ENCODE measurements around the gene SYCN. TPM values are rescaled to one million over a fixed set of nuclear protein-coding genes. Genes with fewer than 3 reads are reported as not detected.
A peak's percentile ranks its signal among the peaks of the same experiment; 100 is the strongest.

Gene SYCN
- total RNA-seq, 6 experiments from 2014 or later, result not detected

DNA sequence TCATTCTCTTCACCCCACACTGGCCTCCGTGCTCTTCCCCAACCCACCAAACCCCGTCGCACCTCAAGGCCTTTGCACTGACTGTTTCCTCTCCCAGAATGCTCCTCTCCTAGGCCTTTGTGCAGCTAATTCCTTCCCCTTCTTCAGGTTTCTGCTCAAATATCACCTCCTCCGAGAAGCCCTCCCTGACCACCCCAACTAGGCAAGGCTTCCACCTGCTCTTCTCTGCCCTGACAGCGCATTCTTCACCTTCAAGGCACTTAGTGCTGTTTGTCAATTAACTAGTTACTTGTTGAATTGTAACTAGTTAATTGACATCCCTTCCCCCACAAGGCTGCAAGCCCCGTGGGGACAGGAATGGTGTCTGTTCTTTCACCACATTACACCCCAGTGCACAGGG is 15.1 kb downstream of the SYCN start:
- Mint-ChIP-seq H3K27ac (no peak overlapping the region), H3K4me3 (no peak overlapping the region), H3K27me3 (ENCODE audit: insufficient read depth) (peaks cover 10% of the 10 kb centered on the region), H3K4me1 (ENCODE audit: low read depth) (peaks cover 6% of the 10 kb centered on the region; the same call in 1 of the 2 replicates), H3K36me3 (ENCODE audit: low read depth) (no peaks in the 10 kb centered on the region), H3K9me3 (no peaks in the 10 kb centered on the region)
- DNase-seq, result no peak
- TF ChIP-seq, protein P1, sequence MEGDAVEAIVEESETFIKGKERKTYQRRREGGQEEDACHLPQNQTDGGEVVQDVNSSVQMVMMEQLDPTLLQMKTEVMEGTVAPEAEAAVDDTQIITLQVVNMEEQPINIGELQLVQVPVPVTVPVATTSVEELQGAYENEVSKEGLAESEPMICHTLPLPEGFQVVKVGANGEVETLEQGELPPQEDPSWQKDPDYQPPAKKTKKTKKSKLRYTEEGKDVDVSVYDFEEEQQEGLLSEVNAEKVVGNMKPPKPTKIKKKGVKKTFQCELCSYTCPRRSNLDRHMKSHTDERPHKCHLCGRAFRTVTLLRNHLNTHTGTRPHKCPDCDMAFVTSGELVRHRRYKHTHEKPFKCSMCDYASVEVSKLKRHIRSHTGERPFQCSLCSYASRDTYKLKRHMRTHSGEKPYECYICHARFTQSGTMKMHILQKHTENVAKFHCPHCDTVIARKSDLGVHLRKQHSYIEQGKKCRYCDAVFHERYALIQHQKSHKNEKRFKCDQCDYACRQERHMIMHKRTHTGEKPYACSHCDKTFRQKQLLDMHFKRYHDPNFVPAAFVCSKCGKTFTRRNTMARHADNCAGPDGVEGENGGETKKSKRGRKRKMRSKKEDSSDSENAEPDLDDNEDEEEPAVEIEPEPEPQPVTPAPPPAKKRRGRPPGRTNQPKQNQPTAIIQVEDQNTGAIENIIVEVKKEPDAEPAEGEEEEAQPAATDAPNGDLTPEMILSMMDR (IDR thresholded peaks at IDR 0.05), result no peak

GRCh38 chr19:39187552-39187943 is 16.5 kb downstream of the SYCN start:
- DNase-seq, result no peak

DNA sequence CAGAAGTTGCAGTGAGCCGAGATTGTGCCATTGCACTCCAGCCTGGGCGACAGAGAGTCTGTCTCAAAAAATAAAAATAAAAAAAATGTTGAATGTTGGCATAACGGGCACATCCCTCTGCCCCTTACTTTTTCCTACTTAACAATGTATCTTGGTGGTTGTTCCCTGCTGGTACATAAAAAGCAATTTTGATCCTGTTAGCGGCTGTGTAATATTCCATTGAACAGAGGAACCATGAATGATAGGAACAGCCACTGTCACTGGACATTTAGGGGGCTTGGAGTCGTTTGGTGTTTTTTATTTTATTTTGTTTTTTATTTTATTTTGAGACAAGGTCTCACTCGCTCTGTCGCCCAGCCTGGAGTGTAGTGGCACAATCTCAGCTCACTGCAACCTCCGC is 17.7 kb downstream of the SYCN start:
- Mint-ChIP-seq H3K27me3 (ENCODE audit: insufficient read depth) (peaks cover 10% of the 10 kb centered on the region), H3K4me1 (ENCODE audit: low read depth) (peaks cover 6% of the 10 kb centered on the region; the same call in 1 of the 2 replicates), H3K27ac (no peak overlapping the region), H3K9me3 (no peaks in the 10 kb centered on the region), H3K4me3 (no peak overlapping the region), H3K36me3 (ENCODE audit: low read depth) (no peaks in the 10 kb centered on the region)
- TF ChIP-seq, protein P1 (IDR thresholded peaks at IDR 0.05), result no peak
- DNase-seq, result no peak

More at GRCh38 chr19:39187552-39187943, 16.5 kb downstream of the SYCN start:
- Mint-ChIP-seq H3K27me3 (ENCODE audit: insufficient read depth) (peaks cover 10% of the 10 kb centered on the region), H3K4me1 (ENCODE audit: low read depth) (peaks cover 6% of the 10 kb centered on the region; the same call in 1 of the 2 replicates), H3K4me3 (no peak overlapping the region), H3K9me3 (no peaks in the 10 kb centered on the region), H3K27ac (no peak overlapping the region), H3K36me3 (ENCODE audit: low read depth) (no peaks in the 10 kb centered on the region)
- TF ChIP-seq, protein P1 (IDR thresholded peaks at IDR 0.05), result peak; percentile 66

DNA sequence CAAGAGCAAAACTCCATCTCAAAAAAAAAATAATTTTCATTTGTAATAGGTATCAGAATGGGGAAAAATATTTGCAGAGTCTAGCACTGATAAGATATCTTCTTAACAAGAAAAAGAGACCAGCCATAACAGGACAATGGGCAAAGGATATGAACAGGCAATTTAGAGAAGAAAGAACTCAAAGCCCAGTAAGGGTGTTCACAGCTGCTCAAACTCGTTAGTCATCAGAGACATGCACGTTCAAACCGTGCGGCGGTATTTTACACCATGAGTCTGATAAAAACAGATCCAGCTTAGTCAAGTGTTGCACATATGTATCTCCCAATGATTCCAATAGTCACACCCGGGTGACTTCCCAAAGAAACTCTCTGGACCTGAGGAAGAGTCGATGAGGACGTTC is 21.0 kb downstream of the SYCN start:
- Mint-ChIP-seq H3K9me3 (no peaks in the 10 kb centered on the region), H3K36me3 (ENCODE audit: low read depth) (no peaks in the 10 kb centered on the region), H3K27me3 (ENCODE audit: insufficient read depth) (peaks cover 3% of the 10 kb centered on the region), H3K27ac (no peak overlapping the region), H3K4me3 (no peak overlapping the region), H3K4me1 (ENCODE audit: low read depth) (peaks cover 6% of the 10 kb centered on the region; the same call in 1 of the 2 replicates)
- TF ChIP-seq, protein P1 (IDR thresholded peaks at IDR 0.05), result no peak
- DNase-seq, result no peak

DNA sequence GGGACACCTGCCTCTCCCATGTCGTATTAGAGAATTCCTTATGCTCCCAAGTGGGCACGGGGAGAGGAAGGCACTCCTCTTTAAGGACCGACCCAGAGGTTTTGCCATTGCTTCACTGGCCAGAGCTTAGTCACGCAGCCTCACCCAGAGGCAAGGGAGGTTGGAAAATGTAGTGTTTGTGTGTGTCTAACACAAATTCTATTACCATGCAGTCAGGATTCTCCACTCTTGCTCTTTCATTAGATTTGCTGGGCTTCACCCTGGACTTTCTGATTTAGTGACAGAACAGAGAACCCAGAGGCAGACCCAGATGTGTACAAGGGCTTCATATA is 21.9 kb downstream of the SYCN start:
- H3K36me3 Mint-ChIP-seq (ENCODE audit: low read depth), result no peaks in the 10 kb centered on the region
- no peak for DNase-seq
- H3K27me3 Mint-ChIP-seq (ENCODE audit: insufficient read depth), result peaks cover 3% of the 10 kb centered on the region
- peaks cover 2% of the 10 kb centered on the region; the same call in 1 of the 2 replicates for H3K4me1 Mint-ChIP-seq (ENCODE audit: low read depth)
- no peak overlapping the region for H3K4me3 Mint-ChIP-seq
- TF ChIP-seq, protein P1 (IDR thresholded peaks at IDR 0.05), result no peak
- H3K27ac Mint-ChIP-seq, result no peak overlapping the region
- no peaks in the 10 kb centered on the region for H3K9me3 Mint-ChIP-seq

Measured in HFFc6 (cell line).